ENCODE results near the gene BDH1. TPM values are rescaled to one million over a fixed set of nuclear protein-coding genes. Genes with fewer than 3 reads are reported as not detected.

BDH1 gene
- total and polyA plus RNA-seq, 2 of the 13 experiments (the other 11 are each of a cell fraction or from before 2014, with no cell fraction given), result 21.2 to 71.9 TPM

DNA sequence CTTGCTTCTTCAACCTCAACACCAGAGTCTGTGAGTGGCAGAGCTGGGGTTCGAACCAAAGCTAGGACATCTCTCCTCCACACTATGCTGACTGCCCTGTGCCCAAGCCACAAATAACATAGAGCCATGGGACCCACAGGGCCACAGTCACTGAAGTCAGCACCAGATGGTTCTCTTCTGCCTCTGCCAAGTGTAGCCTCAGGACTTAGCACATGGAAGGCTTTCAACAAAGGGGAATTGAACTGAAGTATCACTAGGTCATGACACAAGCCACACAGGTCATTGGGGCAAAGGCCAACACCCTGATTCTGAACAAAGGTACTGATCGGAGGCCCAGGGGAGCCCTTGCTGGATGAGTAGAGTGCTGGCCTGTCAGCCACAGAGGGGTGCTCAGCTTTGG lies 83.6 kb downstream of the BDH1 start (continued):
- TF ChIP-seq, protein P1, sequence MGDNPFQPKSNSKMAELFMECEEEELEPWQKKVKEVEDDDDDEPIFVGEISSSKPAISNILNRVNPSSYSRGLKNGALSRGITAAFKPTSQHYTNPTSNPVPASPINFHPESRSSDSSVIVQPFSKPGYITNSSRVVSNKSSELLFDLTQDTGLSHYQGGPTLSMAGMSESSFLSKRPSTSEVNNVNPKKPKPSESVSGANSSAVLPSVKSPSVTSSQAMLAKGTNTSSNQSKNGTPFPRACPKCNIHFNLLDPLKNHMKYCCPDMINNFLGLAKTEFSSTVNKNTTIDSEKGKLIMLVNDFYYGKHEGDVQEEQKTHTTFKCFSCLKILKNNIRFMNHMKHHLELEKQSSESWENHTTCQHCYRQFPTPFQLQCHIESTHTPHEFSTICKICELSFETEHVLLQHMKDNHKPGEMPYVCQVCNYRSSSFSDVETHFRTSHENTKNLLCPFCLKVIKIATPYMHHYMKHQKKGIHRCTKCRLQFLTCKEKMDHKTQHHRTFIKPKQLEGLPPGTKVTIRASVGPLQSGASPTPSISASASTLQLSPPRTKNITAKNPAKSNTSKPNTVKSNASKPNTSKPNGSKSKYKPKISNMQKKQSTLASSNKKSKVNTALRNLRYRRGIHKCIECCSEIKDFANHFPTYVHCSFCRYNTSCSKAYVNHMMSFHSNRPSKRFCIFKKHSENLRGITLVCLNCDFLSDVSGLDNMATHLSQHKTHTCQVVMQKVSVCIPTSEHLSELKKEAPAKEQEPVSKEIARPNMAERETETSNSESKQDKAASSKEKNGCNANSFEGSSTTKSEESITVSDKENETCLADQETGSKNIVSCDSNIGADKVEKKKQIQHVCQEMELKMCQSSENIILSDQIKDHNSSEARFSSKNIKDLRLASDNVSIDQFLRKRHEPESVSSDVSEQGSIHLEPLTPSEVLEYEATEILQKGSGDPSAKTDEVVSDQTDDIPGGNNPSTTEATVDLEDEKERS (CRISPR knock-in tag; IDR thresholded peaks at IDR 0.05), result no peak
- TF ChIP-seq, protein P2, sequence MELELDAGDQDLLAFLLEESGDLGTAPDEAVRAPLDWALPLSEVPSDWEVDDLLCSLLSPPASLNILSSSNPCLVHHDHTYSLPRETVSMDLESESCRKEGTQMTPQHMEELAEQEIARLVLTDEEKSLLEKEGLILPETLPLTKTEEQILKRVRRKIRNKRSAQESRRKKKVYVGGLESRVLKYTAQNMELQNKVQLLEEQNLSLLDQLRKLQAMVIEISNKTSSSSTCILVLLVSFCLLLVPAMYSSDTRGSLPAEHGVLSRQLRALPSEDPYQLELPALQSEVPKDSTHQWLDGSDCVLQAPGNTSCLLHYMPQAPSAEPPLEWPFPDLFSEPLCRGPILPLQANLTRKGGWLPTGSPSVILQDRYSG (CRISPR knock-in tag; IDR thresholded peaks at IDR 0.05), result no peak
- TF ChIP-seq, protein P3, sequence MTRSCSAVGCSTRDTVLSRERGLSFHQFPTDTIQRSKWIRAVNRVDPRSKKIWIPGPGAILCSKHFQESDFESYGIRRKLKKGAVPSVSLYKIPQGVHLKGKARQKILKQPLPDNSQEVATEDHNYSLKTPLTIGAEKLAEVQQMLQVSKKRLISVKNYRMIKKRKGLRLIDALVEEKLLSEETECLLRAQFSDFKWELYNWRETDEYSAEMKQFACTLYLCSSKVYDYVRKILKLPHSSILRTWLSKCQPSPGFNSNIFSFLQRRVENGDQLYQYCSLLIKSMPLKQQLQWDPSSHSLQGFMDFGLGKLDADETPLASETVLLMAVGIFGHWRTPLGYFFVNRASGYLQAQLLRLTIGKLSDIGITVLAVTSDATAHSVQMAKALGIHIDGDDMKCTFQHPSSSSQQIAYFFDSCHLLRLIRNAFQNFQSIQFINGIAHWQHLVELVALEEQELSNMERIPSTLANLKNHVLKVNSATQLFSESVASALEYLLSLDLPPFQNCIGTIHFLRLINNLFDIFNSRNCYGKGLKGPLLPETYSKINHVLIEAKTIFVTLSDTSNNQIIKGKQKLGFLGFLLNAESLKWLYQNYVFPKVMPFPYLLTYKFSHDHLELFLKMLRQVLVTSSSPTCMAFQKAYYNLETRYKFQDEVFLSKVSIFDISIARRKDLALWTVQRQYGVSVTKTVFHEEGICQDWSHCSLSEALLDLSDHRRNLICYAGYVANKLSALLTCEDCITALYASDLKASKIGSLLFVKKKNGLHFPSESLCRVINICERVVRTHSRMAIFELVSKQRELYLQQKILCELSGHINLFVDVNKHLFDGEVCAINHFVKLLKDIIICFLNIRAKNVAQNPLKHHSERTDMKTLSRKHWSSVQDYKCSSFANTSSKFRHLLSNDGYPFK (CRISPR knock-in tag; IDR thresholded peaks at IDR 0.05; ENCODE audit: borderline replicate concordance), result no peak
- TF ChIP-seq ZNF746 (CRISPR knock-in tag; IDR thresholded peaks at IDR 0.05) (no peak), ADNP (CRISPR knock-in tag; IDR thresholded peaks at IDR 0.05) (no peak), EP300 (IDR thresholded peaks at IDR 0.05; ENCODE audit: low read depth in 2 of 2, low read length in 2 of 2) (peak in 1 of 2 experiments; percentile 61; a peak in 1 of 4 replicates), EP300 (CRISPR knock-in tag; IDR thresholded peaks at IDR 0.05; ENCODE audit: borderline replicate concordance) (0 out of 2 replicates have a peak, but pooled peaks have one; percentile 27), AGO2 (optimal IDR thresholded peaks at IDR 0.05; ENCODE audit: low read depth, low read length) (no peak), ZNF781 (CRISPR knock-in tag; IDR thresholded peaks at IDR 0.05; ENCODE audit: borderline replicate concordance, not compliant biosample characterization) (no peak), ARNTL (CRISPR knock-in tag; IDR thresholded peaks at IDR 0.05) (no peak), SALL2 (CRISPR knock-in tag; IDR thresholded peaks at IDR 0.05) (no peak), SIN3A (IDR thresholded peaks at IDR 0.05; ENCODE audit: borderline replicate concordance, low read depth, low read length) (no peak), HDAC1 (CRISPR knock-in tag; IDR thresholded peaks at IDR 0.05) (no peak; the same call in 1 of the 2 replicates), MTA1 (CRISPR knock-in tag; IDR thresholded peaks at IDR 0.05; ENCODE audit: borderline replicate concordance) (no peak), PTBP1 (IDR thresholded peaks at IDR 0.05; ENCODE audit: low read depth, low read length, poor library complexity, severe bottlenecking) (no peak), CREB1 (IDR thresholded peaks at IDR 0.05) (no peak), CREB1 (CRISPR knock-in tag; IDR thresholded peaks at IDR 0.05) (no peak), ZIK1 (CRISPR knock-in tag; IDR thresholded peaks at IDR 0.05; ENCODE audit: borderline replicate concordance, low read depth) (no peak), ISL2 (CRISPR knock-in tag; IDR thresholded peaks at IDR 0.05) (0 out of 2 replicates have a peak, but pooled peaks have one; percentile 22), SUZ12 (IDR thresholded peaks at IDR 0.05; ENCODE audit: low read depth, low read length) (no peak), ZFYVE20 (CRISPR knock-in tag; IDR thresholded peaks at IDR 0.05; ENCODE audit: borderline replicate concordance, low read depth) (no peak)
- TF ChIP-seq, protein P4, sequence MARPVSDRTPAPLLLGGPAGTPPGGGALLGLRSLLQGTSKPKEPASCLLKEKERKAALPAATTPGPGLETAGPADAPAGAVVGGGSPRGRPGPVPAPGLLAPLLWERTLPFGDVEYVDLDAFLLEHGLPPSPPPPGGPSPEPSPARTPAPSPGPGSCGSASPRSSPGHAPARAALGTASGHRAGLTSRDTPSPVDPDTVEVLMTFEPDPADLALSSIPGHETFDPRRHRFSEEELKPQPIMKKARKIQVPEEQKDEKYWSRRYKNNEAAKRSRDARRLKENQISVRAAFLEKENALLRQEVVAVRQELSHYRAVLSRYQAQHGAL (CRISPR knock-in tag; IDR thresholded peaks at IDR 0.05; ENCODE audit: not compliant biosample characterization), result no peak
